Frontal cortex (tissue), 4 donors: Measurements from ENCODE around the gene PRDM1. TPM values are rescaled to one million over a fixed set of nuclear protein-coding genes. Genes with fewer than 3 reads are reported as not detected.

Experiments
- DNase-seq, 2 donors: peaks; one replicate each; pipeline ENCODE4 v3.0.0; 2012; ENCODE audit warnings: low spot score in 2 of 2
- FAIRE-seq: peaks from 2 replicates; lab custom pipeline; 2012; peaks lifted over from hg19 to GRCh38; lab: Jason Lieb, UNC
- total RNA-seq: library from RNA; depleted of rRNA; stranded (reverse); fragments of >200 nt; gene quantifications from one replicate; pipeline ENCODE4 v1.2.3, GENCODE V29; 2014
- donor health status: control.
- donor health status: control.
- donor health status: control.

The PRDM1 gene
- 1.6 TPM for total RNA-seq

DNA sequence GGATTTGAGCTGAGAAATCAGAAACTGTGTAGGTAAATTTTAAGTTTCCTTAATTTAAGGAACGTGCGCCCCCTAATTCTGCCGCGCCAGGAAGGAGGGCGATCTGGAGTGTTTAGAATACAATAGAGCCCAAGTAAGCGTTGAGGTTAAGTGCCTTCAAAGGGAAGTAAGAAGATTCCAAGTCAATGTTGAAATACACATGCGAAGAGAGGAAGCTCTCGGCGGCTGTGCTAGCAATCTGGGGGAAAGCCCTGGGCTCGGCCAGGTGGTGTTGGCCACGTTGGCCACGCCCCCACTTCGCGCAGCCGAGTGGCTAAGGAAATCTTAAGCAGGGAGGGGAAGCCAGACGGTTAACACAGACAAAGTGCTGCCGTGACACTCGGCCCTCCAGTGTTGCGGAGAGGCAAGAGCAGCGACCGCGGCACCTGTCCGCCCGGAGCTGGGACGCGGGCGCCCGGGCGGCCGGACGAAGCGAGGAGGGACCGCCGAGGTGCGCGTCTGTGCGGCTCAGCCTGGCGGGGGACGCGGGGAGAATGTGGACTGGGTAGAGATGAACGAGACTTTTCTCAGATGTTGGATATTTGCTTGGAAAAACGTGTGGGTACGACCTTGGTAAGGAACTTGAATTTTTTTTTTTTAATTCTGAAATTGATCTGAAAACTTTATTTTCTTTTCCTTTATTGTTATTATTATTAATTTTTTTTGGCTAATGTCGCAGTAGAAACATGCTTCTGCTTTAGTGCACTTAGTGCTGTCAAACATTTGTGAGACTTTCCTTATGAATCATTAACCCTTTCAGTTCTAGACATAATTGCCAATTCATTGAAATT, at the start of gene PRDM1:
TSS of gene PRDM1 (plus strand) at position 353 of the 830 bp plus-strand sequence. CDS start at position 571, 218 bp downstream.
- DNase-seq (peak in 1 of 2 donors; percentile 30), FAIRE-seq (no peak)

DNA sequence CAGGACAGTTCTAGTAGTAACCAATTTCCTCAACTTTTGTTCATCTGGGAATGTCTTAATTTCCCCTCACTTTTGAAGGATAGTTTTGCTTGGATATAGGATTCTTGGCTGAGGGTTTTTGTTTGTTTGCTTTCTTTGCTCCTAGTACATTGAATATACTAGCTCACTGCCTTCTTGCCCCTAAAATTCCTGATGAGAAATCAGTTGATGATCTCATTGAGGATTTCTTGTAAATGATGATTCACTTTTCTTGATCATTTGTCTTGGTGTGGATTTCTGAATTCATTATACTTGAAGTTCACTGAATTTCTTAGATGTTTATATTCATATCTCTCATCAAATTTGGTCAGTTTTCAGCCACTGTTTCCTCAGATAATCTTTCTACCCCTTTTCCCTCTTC, 49.1 kb upstream of the PRDM1 start:
- FAIRE-seq = no peak
- no peak for DNase-seq

DNA sequence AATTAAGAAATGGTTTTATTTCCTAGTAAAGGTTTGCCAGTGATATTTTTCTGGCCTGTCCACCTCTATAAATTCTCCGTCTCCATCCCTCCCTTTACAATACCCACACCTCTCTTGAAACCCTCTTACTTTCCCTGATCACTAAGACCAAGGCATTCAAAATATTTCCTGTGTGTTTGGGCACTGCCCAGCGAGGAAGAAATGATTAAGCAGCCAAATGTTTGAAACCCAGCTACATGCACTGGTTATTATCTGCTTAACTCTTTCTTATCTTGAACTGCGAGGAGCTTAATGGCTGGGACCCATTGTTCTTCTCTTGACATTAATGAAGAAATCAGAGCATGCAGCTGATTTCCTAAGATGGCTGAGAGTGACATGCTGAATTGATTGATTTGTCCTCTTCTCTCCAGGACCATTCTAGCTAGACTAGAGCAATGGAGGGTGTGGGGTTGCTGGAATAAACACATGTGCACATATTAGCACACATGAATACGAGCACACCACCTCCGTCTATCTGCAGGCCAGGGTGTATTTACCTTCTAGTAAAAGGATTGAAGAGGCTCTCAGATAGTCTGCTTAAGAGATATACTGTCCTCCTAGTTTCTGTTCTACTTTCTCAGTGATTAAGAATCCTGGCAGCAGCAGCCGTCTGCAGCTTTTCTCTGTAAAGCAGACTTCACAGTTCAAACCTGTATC, 46.1 kb upstream of the PRDM1 start:
- DNase-seq (no peak), FAIRE-seq (no peak)

DNA sequence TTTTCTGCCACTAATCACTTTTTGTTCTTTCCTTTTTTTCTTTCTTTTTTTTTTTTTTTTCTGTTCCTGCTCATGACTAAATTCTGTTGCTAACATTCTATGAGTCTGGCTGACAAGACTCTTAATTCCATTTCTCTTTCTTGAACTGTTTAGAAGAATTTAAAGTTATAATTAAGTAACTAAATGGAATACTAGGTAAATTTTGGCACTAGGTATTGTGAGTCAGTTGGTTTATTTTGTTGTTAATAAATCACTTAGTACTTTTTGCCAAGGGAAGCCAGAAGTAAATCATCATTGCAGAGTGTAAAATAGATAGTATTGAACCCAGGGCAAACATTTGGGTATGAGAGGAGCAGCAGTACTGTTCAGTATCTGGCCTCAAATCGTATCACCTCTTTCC, 42.0 kb upstream of the PRDM1 start:
- no peak for DNase-seq

DNA sequence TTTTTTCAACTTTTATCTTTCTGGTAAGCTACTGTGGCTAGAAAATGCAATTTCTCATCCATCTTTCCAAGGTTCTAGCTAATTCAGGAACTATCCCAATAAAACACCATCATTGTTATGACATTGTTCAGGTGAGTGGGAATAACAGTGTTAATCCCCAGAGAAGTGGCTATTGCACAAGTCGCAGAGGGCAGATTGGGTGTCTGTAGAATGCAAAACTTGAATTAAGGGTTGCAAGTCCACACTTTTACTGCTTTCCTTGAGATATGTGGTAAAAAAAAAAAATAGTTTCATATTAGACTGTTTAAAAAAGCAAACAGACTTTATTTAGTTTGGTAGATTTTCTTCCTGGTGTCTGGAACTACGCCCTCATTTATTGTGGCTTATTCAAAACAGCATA, 41.1 kb upstream of the PRDM1 start:
- DNase-seq = no peak
- no peak for FAIRE-seq

More for the DNA sequence above, 42.0 kb upstream of the PRDM1 start:
- no peak for FAIRE-seq

DNA sequence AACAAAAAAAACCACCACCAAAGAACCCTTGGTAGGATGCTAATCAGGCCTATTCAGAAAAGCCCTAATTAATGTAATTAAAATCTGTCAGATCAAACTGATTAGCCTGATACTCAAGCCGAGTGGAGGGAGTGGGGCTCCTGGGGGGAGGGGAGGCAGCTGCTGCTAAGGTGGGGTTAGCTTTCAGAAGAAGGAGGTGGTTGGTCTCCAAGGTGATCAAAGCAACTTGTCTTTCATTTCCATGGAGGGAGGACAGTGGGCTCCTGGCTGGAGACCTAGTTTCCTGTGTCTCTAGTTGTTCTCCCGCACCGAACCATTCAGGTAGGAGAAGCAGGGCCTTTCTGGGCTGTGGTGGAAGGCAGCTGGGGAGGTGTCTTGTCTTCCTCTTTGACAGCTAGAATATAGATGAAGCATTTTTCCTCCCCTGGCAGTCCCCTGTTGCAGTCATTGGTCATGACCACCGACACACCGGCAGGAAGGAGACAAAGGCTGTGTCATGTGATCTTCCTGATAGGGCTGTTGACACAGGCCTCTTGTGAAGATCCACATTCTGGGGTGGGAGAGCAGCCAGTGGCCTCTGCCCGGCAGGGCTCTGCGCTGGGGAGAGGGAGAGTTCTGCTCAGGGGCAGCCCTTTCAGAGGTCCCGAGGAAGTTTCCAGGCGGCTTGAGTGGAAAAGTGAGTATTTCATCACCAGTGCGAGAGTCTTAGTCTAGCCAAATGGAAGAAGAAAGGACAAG, 39.9 kb upstream of the PRDM1 start:
- no peak for FAIRE-seq

DNA sequence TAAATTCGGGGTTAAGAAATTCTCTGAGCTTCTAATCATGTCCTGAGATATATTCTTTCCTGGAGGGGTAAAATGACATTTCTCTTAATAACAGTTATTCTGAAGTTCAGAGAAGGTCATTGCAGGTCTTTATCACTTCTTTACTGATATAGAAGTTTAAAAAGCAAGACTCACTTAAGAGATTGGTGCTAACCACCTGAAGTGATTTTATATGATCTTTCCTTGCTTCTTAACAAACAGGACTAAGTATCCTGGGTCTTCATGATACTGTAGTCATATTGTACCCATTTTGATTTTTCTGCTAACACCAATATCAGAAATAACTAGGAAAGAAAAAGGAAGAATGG, 39.3 kb upstream of the PRDM1 start:
- FAIRE-seq (no peak), DNase-seq (no peak)

More for the DNA sequence above, 39.9 kb upstream of the PRDM1 start:
- no peak for DNase-seq

DNA sequence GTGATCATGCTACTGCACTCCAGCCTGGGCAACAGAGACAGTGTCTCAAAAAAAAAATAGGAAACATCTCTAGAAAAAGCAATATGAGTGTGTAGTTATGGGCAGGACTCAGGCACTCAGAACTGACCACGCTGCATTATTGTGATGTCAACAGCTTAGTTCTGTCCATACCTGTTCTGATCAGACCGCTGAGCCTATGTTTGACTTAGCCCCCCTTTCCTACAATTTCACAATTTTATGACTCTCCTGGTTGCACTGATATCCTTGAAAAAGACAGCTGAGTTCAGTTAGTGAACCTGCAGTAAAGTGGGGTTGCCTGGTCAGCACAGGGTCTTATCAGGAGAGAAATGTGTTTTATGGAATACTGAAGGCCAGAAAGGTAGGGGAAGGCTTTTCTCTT, 37.8 kb upstream of the PRDM1 start:
- DNase-seq (no peak), FAIRE-seq (no peak)

- no peak for FAIRE-seq
- no peak for DNase-seq
These were observed 35.6 kb upstream of the PRDM1 start for GRCh38 chr6:106050538-106050937.

DNA sequence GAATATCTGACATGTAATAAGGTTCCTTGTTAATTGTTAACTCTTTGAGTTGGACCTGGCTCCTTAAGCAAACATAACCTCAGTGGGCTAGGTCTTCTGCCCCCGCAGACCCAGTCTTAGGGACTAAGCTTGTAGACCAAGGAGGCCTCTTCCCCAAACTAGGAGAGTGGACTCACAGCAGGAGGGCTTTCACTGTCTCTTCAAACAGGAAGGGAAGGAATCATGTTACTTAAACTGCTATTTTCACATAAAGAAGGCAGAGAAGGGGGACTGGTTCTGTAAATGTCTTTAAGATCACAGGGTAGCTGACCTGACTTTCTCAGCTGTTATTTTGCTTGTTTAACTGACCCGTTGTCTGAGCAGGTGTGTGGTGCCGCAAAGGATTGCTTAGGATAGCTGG, 34.9 kb upstream of the PRDM1 start:
- FAIRE-seq = no peak
- DNase-seq = no peak

GRCh38 chr6:106053484-106054205, 32.5 kb upstream of the PRDM1 start:
- DNase-seq (no peak), FAIRE-seq (no peak)

- DNase-seq (no peak), FAIRE-seq (no peak)
These were observed 30.6 kb upstream of the PRDM1 start for GRCh38 chr6:106055489-106055888.

DNA sequence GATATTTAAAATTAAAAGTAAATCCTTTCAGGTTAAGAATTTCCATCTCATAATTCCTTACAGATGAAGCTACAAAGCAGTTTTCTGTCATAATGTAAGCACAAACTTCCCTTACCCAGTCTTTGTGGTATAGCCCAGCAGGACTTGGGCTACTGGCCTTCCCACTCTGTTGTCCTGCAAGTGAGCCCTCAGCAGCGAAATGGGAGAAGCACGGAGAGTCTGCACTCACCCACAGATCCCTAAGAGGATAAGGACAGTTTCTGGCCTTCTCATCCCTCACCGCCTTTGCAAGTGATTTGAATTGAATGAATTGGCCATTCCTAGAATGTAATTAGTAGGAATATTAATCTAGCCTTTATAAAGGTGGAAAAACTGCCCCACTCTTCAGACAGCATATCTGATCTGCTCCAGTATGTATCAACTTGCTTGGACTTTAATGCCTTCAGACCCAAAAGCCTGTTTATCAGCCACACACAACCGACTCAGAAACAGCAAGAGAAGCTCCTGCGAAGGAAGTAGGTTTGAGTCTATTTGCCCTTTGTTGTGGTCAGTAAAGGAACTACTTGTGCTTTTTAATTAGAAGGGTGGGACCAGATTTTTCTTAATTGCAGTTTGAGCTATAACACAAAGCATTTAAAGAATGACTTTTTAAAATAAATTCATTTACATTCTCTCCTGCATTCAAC, 29.9 kb upstream of the PRDM1 start:
- FAIRE-seq = no peak
- DNase-seq = no peak

DNA sequence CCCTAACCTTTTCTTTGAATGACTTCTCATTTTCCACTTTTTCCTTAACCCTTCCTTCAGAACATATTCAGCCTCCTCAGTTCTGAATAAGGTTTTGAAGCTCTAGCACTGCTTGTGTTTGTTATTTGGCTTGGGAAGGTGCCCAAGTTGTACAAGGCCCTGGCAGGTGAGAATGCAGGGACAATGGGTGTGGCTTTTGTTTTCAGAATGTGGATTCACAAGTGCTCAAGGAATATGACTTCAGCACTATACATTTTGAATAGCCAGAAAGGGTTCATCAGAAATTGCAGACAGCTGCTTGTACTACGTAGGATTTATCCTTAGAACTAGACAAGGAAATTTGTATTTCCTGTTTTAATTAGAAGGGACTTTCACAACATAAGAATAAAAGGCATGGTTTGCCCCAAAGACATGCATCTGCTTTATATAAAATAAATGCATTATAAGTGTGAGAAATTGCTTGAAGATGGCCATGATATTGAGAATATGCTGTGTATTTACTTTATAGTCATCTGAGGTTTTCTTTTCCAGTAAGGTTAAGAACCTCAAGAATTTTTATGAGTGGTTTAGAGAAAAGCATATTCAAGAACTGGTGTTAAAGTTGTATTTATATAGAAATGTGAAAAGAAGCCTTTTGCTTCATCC, 29.3 kb upstream of the PRDM1 start:
- FAIRE-seq (no peak), DNase-seq (no peak)

DNA sequence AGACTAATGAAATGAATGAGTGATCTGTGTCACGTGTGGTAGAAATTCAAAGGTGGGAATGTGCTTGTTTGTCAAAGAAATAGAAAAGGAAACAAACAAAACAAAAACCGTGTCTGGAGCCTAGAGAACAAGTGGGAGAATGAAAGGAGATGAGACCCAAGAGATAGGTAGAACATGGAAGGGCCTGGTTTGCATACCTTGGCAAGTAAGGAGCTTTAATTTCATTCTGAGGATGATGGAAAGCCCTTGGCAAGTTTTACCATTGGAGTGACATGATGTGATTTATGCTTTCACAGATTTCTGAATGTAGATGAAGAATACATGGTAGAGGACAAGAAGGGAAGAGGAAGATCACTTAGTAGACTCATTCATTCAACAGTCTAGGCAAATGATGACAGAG, 26.8 kb upstream of the PRDM1 start:
- no peak for FAIRE-seq

GRCh38 chr6:106060167-106060566, 26.0 kb upstream of the PRDM1 start:
- no peak for FAIRE-seq
- no peak for DNase-seq

More for the DNA sequence above, 26.8 kb upstream of the PRDM1 start:
- DNase-seq = no peak

DNA sequence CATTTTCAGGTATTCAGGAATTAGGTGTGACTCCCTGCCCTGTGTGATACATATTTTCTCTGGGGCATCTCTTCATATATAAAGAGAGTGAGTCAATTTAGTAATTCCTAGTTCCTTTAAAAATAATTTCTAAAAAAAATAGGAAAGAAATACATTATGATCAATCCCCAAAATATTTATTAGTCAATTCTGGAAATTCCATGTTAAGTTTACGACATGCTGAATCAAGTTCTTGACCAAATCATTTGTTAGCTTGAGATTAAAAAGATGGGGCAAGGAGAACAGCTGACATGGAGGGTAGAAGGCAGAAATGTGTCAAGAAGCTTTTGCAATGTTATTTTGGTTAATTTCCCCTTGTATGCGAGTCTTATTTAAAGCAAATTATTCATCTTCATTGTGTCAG, 22.7 kb upstream of the PRDM1 start:
- FAIRE-seq = no peak
- no peak for DNase-seq

GRCh38 chr6:106064142-106064541, 22.0 kb upstream of the PRDM1 start:
- FAIRE-seq = no peak
- no peak for DNase-seq

DNA sequence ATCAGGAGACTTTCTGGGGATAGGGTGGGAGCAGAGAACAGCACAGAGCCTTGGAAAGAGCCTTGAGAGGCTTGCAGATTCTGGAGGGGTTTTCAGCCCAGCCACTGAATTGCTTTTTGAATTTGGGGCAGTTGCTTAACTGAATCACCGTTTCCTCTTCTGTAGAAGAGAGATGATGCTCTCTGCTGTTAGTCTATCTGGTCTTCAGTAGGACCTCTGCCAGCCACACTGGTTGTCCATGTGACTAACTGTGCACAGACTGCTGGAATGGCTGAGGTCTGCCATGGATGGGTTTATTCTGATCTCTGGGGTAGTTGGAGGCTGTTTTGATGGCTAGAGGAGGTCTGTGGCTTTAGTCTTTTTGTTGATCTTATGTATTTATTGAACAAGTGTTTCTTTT, 21.4 kb upstream of the PRDM1 start:
- FAIRE-seq = no peak
- DNase-seq = no peak
